Fibroblast of upper back skin (primary cell): Measurements from ENCODE around the gene OS9.

ENCODE experiments used
- DNase-seq: peaks from one replicate; pipeline ENCODE4 v3.0.0-alpha.2; 2013

The OS9 gene

DNA sequence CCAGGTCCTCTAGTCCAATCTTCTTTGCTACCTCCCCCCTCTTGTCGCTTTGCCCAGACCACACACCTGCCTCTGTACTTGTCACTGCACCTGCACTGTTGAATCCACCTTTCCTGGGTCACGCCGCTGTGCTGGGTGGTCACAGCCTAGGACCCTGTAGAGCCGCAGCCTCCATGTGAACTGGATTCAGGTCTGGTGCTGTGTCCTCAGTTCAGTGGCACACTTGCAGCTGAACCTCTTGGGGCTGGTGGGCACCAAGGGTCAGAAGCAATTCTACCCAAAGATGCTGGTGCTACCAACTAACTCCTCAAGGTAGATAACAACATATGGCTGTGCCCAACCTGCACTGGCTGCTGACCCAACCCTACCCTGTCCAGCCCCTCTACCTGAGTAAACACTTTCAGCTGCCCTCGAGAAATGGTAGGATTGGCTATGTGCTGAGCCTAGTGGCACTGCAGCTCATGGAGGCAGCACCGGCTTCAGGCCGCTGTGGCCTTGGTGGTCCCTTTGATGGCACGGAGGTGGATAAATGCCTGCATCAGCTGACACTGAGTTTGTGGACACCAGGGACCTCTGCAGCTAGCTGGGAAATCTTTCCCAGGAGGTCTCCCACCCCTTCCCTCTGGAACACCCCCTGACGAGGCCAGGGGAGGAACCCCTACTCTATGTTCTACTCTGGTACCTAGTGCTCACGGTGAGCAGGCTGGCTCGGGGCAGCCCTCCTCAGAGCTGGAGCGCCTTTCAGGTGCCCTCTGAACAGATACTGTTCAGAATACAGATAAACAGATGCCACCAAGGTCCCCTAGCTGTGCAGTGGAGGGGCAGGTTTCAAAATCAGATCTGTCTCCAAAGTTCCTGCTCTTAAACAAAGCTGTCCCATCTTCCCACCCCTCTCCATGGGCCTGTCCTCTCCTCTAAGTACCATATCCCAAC, 30.3 kb downstream of the OS9 start:
- no peak for DNase-seq

DNA sequence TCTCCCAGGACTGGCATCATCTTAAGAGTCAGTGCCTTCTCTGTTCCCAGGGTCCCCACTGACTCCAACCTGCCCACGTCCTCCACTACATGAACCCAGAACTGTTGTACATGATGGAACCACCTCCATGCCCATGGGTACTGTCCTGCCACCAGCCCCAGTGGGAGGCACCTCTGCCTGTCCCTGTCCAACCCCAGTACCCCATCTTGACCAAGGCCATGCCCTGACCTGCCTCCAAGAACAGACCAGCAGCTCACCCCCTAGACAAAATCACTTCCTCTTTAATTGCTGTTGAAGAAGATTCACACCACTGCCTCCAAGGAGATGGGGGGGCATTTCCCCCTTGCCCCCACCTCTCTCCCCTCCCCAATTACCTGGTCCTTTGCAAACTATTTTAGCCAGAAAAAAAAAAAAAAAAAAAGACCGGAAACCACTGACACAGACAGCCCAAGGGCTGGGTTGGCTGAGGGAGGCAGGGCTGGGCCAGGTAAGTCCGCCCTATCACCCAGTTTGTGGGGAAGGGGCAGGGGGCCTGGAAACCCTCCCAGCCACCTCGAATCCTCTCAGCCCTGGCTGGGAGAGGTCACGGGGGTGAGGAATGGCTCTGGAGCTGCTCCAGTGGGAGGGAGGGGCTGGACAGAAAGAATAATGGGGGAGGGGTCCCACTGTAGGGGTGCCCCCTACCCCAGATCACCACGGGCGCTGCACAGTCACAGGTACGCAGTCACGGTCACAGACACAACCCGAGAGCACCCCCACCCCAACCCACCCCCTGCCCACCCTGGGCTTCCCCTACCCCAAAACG, 31.2 kb downstream of the OS9 start:
- DNase-seq: no peak

DNA sequence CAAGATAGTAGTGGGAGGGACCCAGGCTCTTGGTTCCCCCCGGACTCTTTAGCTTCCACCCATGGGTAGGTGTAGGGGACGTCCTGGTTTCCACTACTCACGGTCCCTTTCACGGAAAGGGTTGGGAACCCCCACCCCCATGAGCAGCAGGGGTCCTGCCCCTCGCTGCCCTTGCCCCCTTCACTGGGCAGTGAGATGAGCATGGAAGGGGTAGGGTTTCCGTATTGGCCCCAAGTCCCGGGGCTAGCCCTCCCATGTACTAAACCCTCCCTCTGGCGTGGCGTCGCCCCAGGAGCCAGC, 31.9 kb downstream of the OS9 start:
- no peak for DNase-seq

DNA sequence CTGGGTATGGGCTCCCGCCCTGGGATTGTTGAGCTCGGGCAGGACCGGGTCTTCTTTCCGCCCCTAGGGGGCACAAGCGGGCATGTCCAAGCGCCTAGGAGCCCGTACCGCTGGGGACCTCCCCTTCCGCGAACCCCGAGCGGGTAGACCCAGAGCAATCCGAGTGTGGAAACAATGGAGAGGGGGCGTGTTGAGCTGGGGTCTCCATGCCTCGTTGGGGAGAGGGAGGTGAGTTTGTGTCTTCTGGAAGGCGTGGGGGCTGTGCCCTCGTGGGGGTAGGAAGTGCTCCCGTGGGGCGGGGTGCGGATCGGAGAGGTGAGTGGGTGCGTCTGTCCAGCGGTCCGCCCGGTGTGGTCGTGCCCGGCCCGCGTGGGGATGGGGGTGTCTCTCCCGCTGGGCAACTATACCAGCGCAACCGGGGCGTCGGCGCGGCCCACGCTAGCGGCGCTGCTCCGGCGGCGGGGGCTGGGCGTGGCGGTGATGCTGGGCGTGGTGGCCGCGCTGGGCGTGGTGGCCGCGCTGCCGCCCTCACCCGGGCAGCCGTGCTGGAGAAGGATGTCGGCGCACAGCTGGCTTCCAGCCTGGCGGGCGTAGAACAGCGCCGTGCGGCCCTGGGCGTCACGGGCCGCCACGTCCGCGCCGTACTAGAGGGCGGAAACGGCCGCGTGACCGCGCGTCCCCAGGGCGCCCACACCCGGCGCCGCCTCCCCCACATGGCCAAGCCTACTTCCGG, 32.4 kb downstream of the OS9 start:
- peak; percentile 85 for DNase-seq

DNA sequence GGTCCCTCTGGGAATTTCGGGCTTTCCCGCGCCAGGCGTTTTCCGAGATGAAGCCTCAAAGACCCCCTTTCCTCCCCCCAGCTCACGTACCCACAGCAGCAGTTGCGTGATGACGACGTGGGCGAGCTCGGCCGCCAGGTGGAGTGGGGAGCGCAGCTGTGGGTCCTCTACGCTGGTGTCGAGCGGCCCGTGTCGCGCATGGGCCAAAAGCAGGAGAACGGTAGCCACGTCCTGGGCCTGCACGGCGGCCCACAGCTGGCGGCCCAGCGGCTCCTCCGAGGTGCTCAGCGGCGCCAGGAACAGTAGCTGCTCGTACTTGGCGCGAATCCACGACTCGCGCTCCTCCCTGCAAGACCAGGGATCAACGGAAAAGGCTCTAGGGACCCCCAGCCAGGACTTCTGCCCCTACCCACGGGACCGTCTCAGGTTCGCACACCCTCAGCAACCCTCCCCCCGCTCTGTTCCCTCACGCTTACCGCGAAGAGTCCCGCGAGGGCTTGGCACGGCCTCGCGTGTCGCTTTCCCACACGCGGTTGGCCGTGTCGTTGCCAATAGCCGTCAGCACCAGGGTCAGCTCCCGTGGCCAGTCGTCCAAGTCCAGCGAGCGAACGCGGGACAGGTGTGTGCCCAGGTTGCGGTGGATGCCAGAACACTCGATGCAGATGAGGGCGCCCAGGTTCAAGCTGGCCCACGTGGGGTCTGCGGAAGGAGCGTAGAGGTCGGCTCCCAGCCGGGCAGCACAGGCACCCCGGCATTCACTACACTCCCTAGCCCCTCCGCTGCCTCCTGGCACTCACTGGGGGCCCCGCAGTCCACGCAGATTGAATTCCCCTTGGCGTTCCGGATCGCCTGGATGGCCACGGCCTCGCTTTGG, 33.2 kb downstream of the OS9 start:
- no peak for DNase-seq

DNA sequence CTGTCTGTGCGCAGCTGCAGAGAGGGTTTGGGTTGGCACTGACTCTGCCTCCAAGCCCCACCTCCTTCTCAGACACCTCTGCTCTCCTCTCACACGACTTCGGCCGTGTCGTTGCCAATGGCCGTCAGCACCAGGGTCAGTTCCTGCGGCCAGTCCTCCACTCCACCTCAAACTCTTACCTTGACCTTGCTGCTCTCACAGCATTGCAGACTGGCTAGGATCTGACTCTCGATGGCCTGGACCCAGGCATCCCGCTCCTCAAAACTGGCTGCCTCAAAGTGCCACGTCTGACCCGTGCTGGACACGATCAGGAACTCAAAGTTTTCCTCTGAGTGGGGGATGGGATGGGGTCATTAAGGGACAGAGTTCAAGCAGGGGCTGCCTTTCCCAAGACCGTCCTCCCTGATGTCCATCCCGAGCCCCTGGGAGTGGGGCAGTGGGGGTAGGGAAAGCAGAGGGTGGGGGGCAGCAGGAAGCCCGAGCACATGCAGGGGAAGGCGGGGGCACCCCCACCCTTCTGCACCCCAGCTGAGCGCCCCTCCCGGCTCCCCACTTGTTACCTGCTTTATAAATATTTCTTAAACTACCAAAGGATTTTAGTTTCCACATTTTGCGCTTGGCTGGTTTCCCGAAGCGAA, 33.9 kb downstream of the OS9 start:
- no peak for DNase-seq

DNA sequence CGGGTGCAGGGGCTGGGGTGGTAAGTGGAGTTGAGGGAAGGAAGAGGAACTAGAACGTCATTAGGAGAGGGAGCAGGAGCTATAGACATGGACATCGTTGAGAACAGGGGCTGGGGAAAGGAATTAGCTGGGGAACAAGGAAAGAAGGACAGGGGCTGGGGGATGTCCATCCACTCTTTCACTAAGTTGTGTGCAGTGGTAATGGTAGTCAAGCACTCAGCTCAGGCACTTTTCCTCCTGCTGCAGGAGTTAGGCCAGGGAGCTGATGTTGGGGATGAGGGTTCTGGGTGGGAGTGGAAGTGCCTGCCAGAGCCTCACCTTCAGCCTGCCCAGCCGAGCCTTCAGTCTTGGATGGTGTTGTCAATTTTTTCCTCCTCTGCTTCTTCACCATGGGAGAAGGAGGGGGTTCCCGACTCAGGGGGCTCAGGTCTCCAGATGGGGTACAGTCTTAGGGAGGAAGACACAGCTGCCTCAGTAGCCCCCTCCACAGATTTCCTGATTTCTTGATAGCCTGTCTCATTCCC, 35.5 kb downstream of the OS9 start:
- no peak for DNase-seq

DNA sequence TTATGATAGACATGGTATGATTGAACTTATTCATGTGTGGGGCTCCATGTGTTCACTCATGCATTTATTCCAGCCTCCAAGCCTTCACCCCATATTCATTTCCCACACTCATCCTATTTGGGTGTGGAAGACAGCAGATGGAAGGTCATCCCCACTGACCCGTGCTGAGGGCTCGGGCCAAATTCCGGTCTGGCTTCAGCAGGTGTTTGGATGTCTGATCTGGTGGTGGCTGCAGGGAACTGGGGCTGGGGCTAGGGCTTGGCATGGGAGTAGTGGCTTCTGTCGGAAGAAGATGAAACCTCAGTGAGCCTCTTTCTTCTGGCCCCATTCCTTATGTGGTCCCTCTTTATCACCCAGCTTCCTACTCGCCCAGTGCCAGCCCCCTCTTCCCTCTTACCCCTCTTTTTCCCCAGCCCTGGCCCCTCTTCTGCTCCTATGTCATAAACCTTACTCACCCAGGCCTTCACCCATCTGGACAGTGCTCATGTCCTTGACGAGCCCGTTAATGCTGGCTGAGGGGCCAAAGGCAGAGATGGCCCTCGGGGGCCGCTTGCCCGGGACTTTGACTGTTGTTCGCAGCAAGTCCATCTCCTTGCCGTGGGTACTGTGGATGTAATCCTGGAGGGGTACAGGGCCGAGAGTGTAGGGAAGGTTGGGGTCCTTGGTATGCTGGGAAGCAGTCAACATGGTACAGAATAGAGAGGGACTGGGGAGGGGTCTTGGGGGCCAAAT, 36.6 kb downstream of the OS9 start:
- no peak for DNase-seq

DNA sequence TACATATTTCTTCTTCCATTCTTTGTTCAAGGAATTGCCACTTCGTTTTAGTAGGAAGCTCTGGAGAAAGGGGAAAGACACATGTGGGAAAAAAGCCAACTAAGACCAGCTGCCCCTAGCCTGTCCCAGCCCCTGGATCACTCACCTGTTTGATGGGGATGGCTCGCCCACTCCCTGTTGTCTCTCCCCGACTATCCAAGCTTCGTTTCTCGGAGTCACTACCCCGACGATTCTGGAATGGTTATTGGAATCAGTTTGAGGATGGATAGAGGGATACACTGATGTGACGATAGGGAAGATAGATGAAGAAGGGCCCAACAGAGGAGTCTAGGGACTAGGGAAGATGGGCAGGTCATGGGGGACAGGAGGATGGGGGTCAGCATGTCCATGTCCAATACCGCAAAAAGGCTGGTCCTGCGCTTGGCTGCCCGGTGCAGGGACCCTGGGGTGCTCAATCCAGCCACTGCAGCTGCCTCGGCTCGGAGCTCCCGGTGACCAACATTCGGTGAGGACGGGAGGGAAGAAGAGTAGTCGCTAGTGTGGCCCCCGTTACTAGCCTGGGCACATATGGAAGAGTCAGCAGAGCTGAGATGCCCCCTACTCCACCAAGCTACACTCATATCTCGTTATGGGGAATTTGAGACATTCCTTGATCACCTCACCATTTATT, 37.6 kb downstream of the OS9 start:
- no peak for DNase-seq

DNA sequence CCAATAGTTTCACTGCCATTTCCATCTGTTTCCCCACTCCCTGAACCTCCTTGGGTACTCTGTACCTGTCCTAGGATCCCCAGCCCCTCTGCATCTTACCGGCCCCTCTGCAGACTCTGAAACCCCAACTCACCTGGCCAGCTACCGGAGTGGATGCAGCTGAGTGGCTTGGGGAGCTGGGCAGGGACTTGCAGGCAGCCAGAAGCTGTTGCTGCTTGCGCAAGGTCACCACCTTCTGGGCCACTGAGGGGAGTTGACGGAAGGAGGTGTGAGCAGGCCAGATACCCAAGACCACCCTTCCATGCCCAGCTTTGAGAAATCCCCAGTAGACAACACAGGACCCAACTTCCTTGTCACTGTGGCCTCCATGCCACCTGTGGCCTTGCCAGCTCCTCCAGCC, 38.3 kb downstream of the OS9 start:
- no peak for DNase-seq

DNA sequence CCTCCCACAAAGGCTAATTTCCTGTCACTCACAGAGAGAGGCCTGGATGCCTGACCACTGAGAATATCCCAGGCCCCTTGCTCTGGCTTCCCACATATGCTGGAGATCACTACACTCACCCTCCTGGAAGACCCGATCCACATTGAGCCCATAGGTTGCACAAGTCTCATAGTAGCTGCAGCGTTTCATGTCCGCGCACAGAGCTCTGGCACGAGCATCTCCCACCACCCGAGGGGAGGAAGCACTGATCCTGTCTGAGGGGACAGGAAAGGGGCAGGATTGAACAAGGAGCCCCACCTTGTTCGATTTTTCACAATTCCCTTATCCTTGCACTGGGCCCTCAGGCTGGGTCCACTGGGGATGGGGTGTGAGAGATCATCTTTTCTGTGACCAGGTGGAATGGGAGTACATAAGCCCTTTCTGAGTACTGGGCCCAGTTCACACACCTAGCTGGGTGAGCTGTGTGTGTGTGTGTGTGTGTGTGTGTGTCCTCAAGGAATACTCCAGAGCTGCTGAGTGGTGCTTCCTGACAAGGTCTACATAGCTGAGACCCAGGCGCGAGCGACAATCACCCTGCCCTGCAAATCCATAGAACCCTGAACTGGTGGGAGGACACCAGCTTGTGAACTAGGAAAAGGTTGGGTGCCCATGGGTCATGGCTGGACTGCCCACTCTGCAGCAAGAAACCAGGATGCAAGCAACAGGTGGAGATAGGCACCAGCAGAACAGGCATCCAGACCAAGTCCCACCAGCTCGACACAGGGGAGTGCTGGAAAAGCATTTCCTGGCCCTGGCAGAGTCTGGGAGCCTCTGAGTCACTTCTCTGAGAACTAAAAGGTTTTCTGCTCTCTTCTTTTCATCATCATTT, 39.0 kb downstream of the OS9 start:
- no peak for DNase-seq

DNA sequence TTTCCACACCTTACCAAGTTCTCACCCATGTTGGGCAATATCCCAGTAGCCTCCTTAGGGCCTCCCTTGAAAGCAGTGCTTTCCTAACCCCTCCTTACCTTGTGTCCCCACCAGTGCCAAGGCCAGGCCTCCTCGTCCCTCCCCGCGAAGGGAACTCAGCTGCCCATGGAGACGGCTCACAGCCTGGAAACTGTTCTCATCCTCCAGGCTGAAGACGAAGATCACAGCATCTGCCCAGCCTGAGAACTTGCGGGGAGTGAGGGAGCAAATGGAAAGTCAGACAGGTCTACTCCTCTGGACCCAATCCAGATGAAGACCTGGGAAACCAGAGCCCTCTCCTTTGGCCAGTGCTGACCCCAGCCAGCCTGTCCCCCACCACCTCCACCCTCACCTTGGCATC, 40.0 kb downstream of the OS9 start:
- DNase-seq: no peak

DNA sequence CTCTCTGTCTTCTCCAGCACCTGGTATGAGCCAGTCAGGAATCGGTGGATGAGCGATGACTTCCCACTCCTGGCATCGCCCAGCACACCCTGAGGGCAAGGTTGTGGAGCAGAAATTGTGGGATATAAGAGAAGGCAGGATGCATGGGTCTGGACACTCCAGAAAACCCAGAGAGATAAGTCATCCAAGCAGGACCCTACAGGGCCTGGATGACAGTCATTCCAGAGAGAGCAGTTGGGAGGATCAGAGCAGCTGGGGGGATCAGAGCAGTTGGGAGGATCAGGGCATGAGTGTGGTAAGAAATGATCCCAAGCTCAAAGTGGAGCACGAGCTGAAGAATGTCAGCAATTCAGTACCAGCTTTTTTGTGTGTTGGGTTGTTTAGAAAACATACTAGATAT, 40.7 kb downstream of the OS9 start:
- DNase-seq: no peak

DNA sequence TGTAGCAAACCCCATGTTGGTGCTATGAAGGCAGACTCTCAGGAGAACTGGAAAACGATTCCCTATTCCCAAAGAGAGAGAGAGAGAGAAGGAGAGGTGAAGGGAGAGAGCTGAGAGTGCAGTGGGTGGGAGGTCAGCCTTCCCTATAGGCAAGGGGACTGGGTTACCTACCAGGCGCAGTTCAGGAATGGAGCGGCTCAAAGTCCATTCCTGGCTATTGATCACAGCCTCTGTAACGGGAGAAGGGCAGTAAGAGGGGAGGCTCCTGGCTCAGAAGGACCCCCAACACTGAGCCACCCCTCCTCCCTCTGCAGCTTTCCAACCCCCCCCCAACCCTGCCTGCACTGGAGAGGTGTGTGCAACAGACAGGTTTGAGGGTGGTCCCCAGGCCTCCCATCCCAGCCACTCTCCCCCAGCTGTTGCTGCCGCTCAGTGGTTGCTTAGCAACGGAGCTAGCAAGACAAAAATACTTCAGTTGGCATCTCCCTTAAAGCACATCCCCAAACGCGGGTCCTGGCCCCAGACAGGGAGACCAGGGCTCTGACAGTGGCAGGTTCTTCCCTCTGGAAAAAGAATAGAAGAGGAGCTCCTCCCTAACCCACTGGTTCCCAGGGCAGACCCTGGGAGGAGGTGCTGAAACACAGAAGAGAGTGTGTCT, 41.4 kb downstream of the OS9 start:
- DNase-seq: no peak

DNA sequence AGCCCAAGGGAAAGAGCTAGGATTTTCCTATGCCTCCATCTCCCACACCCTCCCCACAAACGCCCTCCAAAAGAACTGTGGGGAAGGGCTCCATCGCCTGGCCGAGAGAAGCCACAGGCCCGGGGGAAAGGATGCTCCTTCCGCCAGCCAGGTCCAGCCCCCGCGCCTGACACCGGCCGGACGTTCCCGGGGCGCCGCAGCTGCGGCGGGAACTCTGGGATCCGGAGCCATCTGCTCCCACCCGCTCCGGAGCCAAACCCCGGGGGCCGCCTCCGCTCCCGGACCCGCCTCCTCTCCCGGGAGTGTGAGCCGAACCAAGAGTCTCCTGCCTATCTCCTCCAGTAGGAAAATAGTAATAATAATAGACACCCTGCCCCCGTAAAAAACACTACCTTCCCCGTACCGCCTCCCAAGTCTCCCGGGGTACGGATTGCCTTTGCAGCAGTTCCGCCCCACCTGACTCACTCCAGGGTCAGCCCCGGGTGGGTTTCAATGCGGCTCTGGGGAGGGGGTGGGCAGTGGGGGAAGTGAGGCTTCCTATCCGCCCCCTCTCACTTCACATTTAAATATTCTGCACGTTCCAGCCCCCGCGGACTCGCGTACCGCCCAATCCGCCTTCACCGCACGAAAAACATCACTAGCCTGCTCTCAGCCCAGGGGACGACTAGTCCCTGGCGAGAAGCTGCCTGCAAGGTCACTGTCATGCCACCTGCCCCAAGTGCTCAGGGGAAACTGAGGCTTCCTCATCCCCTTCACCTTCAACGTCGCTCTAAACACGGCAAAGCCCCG, 42.2 kb downstream of the OS9 start:
- peak; percentile 14 for DNase-seq

DNA sequence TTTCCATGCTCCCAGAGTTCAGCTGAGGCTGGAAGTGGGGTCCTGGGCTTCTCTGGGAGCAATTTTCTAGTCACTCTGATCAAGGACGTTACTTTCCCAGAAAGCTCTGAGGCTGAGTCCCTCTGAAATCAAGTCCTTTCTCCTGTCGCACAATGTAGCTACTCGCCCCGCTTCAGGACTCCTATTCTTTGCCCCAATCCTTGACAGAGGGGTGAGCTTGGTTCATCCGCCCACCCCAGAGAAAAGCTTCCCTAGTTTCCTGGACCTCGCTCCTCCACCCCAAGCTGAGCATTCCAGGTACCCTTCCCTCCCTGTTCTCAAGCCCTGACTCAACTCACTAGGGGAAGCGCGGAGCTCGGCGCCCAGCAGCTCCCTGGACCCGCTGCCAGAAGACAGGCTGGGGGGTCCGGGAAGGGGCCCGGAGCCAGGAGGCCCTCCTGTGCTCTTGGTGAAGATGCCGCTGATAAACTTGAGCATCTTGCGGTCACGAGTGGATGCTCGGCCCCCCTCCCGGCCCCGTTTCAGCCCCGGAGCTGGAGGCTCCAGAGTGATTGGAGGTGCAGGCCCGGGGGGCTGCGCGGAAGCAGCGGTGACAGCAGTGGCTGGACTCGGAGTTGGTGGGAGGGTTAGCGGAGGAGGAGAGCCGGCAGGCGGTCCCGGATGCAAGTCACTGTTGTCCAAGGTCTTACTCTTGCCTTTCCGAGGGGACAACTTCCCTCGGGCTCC, 43.0 kb downstream of the OS9 start:
- DNase-seq: no peak
